Measurements from ENCODE around the gene PRR36. TPM values are rescaled to one million over a fixed set of nuclear protein-coding genes. Genes with fewer than 3 reads are reported as not detected.

The PRR36 gene
- total RNA-seq, 2 experiments from 2014 or later: 0.06 to 0.17 TPM

DNA sequence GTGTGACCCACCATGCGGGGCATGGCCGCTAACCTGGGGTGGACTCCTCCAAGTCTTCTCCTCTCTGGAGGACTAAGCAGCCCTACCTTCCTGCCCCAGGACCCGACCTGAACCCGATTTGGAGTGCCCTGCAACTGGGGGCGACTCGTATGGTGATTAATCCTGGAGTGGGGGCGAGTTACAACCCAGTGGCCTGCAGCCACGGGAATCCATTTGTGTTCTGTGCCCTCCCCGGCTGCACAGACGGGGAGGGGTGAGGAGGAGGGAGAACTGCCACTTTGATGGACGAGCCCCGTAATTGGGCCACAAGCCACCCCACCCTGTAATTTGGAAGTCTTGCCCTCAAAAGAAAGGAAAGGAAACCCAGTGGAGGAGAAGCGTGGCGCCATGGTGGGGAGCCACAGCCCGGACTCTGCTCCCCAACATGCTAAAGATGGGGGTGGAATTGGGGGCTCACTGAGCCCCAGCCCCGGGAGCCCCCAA lies 18.0 kb downstream of the PRR36 start:
- CTCF ChIA-PET: no interaction called here
- POLR2A ChIA-PET: no interaction called here

DNA sequence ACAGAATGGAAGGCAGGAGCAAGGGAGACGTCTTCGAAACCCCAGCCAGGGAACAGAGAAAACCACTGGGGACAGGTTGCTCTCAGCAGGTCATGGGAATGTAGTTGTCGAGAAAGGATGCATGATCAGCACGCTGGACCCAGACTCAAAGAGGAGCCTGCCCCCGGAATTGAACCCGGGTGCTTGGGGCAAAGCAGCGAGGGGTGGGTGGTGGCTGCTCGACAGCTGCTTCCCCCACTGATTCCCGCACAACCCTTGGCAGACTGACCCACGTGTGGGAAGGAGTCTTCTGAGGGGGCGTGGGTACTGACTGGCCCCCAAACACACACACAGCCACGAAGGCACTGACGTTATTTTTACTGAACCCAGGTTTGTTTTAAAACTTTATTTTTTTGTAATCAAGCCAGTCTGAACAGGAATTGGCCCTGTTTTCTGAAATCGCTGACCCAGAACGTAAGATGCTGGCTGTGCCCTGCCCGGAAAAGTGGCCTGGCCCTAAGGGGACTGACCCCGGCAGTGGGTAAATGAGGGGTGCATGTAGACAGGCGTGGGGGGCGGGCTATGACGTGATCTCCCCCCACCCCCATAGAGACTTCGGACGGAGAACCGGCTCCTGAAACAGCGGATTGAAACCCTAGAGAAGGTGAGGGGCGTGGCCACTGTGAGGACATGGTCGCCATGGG lies 18.6 kb downstream of the PRR36 start:
- ChIA-PET CTCF (no interaction called here), POLR2A (no interaction called here)

DNA sequence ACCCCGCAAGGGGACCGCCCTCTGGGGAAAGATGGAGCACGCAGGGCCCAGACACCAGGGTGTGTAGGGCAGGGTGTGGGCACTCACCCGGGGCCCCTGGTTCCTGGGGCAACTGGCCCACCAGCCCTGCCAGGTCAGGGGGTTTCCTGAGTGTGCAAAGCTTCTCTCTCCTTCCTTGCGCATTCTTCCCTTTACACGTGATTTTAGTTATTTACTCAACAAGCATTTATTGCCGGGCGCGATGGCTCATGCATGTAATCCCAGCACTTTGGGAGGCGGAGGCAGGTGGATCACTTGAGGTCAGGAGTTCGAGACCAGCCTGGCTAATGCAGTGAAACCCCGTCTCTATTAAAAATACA lies 20.4 kb downstream of the PRR36 start:
- CTCF ChIA-PET: interaction anchor here (1.0 to 3.0 kb wide), 8 partner anchors 8 to 216 kb away, joined by 3 to 16 read pairs (median 3); partner anchors contain the start of gene MAP2K7
- POLR2A ChIA-PET: interaction anchor here (0.7 kb wide), 1 partner anchor 85 kb away, joined by 5 read pairs; no protein-coding TSS in a partner anchor

DNA sequence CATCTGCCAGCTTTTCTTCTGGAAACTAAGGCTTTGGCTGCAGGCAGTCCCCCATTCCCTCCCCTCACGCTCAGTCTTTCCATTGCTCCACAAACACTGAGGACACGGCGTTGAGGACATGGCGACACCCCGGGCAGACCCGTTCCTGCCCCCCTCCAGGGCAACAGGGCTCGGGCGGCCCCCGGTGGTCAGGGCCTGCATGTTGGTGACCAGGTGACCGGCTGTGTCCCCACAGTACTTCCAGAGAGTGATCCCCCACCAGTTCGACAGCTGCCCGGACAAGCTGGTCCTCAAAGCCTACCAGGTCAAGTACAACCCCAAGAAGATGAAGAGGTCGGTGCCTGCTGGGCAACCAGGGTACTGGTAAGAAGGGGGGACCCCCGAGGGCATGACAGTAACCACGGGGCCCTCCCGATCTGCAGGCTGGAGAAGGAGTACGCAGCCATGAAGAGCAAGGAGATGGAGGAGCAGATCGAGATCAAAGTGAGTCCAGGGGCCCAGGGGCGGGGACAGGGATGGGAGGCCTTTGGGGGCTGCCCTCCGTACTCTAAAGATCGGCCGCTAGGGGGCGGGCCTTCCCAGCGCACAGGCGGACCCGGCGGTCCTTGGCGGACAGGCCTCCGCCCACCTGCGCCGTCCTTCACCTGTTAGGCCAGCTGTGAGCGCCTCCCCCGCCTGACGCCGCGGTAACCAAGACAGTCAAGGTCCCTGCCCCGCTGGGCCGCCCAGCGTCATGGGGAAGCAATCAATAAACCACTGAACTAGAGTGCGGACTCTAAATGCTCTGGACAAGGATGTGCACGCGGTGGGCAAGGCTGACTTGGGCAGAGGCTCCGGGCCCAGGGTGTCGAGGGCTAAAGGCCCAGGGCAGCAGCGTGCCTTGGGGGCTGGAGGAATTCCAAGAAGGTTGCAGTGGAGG lies 21.1 kb downstream of the PRR36 start:
- POLR2A ChIA-PET: interaction anchor here (0.7 kb wide), 1 partner anchor 84 kb away, joined by 5 read pairs; no protein-coding TSS in a partner anchor

DNA sequence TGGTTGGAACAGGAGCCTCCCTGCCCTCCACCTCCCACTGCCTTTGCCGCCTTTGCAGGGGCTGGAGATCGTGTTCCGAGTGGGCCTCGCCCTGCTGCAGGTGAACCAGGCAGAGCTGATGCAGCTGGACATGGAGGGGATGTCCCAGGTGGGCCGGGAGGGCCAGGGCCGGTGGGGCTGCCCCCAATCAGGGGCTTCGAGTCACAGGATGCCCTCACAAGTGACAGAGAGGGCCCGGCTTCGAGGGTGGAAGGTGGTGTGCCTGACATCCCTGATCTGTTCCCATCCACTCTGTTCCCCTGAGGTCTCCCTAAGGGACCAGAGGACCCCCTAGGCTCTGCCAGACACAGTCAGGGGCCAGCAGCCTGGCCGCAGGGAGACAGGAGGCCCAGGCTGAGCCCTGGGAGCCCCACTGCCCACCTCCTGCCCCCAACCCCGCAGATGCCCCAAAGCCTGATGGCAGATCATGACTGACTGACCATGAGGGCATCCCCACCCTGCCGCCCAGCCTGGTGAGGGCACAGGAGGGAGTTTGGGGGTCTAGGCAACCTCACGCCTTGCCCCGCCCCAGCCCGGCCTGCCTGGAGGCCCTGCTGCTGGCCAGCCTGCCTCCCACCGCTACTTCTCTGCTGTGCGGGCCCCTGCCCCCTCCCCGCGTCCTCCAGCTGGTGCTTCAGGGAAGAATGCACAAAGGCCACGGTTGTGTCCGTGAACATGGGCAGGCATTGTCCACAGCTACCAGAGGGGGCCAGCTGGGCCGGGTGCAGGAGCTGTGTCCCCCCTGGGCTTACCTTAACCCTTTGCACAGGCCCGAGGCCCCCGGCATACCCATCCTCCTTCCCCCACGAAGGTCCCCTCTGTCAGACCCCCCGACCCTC lies 22.3 kb downstream of the PRR36 start:
- ChIA-PET POLR2A (no interaction called here), CTCF (interaction anchor here (3.0 kb wide), 1 partner anchor 17 kb away, joined by 16 read pairs; no protein-coding TSS in a partner anchor)

More for the DNA sequence above, 21.1 kb downstream of the PRR36 start:
- CTCF ChIA-PET: interaction anchor here (0.6 to 3.0 kb wide), 9 partner anchors 9 to 215 kb away, joined by 3 to 16 read pairs (median 3); partner anchors contain the start of gene MAP2K7

DNA sequence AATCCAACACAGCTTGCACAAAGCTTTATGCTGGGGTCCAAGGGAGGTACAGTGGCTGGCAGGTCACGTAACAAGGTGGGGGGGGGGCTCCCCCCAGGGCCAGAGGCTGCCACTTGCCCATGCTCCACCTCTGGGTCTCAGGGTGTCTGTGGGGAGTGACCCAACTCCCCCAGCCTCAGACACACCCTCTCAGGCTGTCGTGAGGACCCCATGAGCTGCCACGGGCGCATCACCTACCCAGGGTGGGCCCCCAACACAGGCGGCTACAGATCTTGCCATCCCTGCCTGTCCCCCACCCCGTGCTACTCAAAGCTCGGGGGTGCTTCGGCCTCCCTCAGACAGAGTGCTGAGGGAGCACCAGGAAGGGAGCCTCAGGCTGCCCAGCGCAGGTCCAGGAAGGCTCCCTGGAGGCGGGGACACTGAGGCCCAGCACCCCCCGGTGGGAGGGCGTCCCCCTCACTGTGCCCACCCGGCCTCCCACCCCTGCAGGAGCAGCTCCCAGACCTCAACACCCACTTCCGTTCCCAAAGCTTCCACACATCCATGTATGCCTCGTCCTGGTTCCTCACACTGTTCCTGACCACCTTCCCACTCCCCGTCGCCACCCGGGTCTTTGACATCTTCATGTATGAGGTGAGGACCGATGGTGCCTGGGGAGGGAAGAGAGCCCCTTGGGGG lies 23.1 kb downstream of the PRR36 start:
- ChIA-PET CTCF (no interaction called here), POLR2A (no interaction called here)

DNA sequence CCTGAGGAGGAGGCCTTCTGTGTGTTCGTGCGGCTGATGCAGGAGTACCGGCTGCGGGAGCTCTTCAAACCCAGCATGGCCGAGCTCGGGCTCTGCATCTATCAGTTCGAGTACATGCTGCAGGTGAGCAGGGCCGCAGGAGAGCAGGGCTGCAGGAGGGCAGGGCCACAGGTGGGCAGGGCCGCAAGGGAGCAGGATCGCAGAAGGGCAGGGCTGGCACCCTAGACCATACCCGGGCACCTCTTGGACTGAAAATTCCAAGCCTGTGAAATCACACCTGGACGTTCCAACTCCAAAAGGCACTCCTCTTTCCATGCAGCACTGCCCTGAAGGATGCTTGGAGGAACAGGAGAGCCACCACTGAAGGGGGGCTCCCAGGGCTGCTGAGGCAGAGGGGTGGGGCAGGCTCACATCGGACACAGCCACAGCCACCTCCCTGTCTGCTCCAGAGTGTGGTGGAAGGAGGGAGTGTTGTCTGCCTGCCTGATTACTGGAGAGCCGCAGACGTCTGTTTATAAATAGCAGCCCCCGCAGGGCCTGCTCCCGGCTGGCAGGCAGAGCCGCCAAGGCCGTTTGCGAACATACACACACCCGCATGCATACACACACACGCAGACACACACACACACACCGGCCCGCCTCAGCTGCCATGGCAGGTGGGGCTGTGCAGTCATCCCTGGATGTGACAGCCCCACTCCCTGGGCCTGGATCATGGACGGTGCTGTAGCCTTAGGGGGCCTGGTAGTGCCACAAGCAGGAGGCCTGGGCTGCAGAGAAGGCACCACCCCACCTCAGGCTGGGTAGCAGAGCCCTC lies 24.0 kb downstream of the PRR36 start:
- POLR2A ChIA-PET: no interaction called here
- CTCF ChIA-PET: no interaction called here

DNA sequence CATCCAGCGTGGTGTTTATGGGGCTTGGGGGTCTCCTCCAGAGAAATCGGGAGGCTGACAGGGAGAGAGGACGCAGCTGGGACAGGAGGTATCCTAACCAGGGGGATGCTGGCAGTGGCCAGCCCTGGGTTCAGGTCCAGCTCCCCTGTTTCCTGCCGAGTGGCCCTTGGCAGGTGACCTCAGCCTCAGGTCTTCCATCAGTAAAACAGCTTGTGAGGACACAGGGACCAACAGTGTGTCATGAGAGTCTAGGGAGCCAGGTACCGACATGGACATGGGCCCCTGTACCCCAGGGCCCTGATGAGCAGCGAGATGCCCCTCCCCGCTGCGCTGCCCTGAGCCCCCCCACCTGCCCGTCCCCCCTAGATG lies 24.6 kb downstream of the PRR36 start:
- CTCF ChIA-PET: interaction anchor here (0.6 kb wide), 1 partner anchor 60 kb away, joined by 3 read pairs; no protein-coding TSS in a partner anchor

DNA sequence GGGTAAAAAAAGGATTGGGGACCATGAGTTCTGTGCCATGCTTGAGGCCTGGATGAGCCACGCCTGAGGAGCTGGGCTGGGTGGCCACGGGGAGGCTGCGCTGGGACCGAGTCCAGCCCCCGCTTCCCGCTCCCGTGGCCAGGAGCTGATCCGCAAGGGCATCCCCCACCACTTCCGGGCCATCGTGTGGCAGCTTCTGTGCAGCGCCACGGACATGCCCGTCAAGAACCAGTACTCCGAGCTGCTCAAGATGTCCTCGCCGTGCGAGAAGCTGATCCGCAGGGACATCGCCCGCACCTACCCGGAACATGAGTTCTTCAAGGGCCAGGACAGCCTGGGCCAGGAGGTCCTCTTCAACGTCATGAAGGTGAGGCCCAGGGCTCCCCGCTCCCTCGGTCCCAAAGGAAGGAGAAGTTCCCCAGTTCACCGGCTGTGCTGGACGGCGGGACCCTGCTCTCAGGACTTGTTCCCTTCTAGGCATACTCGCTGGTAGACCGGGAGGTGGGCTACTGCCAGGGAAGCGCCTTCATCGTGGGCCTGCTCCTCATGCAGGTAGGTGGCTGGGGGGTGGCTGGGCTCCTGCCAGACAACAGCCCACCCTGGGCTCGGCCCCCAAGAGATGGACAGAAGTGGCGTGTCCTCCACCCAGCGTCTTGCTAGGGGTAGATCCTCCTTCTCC lies 25.3 kb downstream of the PRR36 start:
- CTCF ChIA-PET: interaction anchor here (0.6 kb wide), 1 partner anchor 59 kb away, joined by 3 read pairs; no protein-coding TSS in a partner anchor
- POLR2A ChIA-PET: no interaction called here

More for the DNA sequence above, 24.6 kb downstream of the PRR36 start:
- POLR2A ChIA-PET: no interaction called here

DNA sequence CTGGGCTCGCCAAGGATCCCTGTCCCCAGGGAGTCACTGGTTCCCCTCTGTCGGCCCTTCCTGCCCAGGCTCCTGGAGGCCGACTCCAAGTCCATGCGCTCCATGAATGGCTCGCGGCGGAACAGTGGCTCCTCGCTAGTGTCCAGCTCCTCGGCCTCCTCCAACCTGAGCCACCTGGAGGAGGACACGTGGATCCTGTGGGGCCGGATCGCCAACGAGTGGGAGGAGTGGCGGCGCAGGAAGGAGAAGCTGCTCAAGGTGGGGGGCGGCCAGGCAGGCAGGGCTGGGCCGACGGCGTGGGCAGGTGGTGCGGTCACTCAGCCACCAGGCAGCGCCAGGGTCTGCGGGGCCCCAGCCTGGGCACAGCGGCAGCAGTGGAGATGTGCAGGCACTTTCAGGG lies 26.5 kb downstream of the PRR36 start:
- CTCF ChIA-PET: interaction anchor here (0.8 kb wide), 1 partner anchor 714 kb away, joined by 3 read pairs; no protein-coding TSS in a partner anchor

DNA sequence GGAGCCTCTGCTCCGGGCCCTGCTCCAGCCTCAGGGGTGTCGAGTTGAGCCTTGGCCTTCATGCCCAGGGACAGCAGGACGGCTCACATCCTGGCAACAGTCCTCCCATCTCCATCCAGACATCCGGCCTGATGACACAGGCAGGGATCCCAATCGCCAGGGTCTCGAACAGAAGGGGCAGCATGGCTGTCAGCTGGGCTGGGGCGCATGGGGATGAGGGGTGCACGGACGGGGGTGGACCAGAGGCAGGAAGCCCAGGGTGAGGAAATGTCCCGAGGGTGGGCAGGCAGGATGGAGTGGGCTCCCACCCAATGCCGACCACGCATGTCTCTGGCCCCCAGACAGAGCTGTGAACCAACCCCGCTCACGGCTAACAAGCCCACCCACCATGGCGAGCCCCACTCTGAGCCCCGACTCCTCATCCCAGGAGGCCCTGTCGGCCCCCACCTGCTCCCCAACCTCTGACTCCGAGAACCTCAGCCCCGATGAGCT lies 28.0 kb downstream of the PRR36 start:
- ChIA-PET POLR2A (no interaction called here), CTCF (no interaction called here)

More for the DNA sequence above, 26.5 kb downstream of the PRR36 start:
- POLR2A ChIA-PET: no interaction called here

DNA sequence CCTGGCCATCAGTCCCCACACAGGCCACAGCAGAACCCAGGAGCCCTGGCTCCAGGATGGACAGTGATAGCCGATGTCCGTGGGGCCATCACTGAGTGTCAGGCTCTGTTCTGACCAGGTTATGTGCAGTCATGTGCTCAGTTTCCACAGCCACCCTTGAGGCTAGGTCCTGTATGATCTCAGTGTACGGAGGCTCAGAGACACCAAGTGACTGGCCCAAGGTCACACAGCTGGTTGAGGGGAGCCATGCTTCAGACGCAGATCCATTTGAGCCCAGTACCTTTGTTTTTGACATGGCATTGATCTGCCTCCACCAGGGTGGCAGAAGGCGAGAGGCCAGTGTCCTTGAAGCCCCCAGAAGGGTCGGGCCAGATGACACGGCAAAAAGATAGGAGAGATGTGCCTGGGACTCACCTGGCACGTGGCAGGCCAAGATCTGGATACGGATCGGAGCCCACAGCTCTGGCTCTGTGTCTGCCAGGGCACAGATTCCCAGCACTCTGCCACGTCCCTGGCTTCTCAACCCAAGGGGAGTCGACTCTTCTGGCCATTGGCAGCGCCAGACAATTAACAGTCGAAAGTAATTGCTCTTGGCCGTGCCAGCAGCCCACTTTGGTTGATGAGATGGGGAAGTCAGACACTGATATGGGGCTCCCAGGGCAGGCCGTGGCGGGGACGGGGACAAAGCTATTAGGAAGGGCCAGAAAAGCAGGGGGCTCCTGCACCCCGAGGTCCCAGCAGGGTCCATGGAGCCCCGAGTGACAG lies 28.6 kb downstream of the PRR36 start:
- POLR2A ChIA-PET: no interaction called here
- CTCF ChIA-PET: no interaction called here

DNA sequence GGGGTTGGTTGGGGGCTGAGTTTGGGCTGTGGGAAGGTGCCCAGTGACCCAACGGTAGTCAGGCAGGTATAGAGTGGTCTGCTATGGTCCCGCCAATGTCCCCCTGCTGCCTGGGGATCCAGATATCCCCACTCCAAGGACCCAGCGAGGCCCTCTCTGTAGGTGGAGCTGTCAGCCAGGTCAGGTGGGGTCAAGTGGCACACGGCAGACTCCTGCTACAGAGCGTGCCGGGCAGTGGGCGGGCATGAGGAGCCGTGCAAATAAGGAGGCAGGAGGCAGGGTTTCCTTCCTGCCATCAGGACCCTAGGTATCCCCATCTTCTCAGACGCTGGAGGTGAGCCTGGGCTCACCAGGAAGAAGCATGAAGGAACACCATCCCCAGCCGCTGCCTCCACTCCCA lies 29.2 kb downstream of the PRR36 start:
- ChIA-PET CTCF (no interaction called here), POLR2A (no interaction called here)

DNA sequence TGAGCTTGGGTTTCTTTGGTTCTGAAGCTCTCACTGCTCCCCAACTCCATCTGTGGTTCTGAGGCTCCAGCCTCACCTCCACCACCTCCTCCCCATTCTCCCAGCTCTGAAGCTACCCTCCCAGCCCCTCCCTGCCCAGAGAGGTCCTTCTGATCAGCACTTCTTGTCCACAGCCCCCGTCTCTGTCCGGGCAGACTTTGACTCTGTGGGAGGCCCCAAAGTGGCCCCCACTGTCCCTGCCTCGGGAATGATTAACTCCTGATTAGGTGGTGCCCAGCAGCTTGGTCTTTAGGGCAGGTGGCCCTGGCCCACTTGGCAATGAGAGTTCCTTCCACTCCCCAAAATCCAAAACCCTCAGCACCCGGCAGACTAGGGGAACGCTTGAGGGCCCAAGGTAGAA lies 29.8 kb downstream of the PRR36 start:
- ChIA-PET POLR2A (no interaction called here), CTCF (no interaction called here)

DNA sequence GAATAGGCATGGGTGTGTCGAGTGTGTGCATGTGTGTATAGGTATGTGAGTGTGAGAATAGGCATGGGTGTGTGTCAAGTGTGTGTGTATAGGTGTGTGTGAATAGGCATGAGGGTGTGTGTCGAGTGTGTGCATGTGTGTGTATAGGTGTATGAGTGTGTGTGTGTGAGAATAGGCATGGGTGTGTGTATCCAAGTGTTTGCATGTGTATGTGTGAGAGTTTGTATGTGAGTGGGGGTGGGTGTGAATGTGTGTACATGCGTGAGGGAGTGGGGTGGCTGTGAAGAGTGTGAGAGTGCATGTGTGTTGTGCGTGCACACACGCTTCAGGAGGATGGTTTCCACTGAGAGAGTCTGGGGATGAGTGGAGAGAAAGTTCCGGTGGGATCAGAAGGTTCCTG lies 30.7 kb downstream of the PRR36 start:
- ChIA-PET CTCF (no interaction called here), POLR2A (no interaction called here)

DNA sequence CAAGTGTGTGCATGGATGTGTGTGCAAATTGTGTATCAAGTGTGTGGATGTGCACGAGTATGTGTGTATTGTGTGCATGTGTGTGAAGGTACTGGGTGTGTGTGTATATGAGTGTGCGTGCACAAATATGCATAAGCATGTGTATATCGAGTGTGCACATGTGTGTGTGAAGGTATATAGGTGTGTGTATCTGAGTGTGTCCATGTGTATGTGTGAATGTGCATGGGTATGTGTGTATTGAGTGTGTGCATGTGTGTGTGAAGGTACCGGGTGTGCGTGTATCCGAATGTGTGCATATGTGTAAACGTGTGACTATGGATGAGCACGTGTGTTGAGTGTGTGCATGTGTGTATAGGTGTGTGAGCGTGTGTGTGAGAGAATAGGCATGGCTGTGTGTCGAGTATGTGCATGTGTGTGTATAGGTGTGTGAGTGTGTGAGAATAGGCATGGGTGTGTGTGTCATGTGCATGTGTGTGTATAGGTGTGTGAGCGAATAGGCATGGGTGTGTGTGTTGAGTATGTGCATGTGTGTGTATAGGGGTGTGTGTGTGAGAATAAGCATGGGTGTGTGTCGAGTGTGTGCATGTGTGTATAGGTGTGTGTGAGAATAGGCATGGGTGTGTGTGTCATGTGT lies 31.4 kb downstream of the PRR36 start:
- CTCF ChIA-PET: no interaction called here
- POLR2A ChIA-PET: no interaction called here

Data from activated CD8-positive, alpha-beta memory T cell treated with anti-CD3 and anti-CD28 coated beads for 36 hours (primary cell).